Subcutaneous abdominal adipose tissue (tissue), 5 donors: ENCODE results near the gene COL6A1.
"Not testable (repeated sequence)": the region's sequence is repeated elsewhere in the genome, so short reads cannot be mapped to it uniquely, and the experiment has no call there.

Experiments
- H3K27ac ChIP-seq: one replicate; pipeline ENCODE4 v1.7.0; 2013; ENCODE audit warnings: low read depth, mild to moderate bottlenecking, inconsistent platforms, low read length, moderate library complexity
- H3K27me3 ChIP-seq, 5 donors: one replicate each; pipeline ENCODE4 v1.7.0; 2013; ENCODE audit warnings: low read length in 5 of 5, inconsistent platforms in 1 of 5; ENCODE audit not compliant: control insufficient read depth in 5 of 5, insufficient read depth in 4 of 5
- H3K36me3 ChIP-seq, 5 donors: one replicate each; pipeline ENCODE4 v1.7.0; 2013; ENCODE audit warnings: low read length in 5 of 5; ENCODE audit not compliant: control insufficient read depth in 5 of 5, insufficient read depth in 5 of 5
- H3K4me1 ChIP-seq, 5 donors: one replicate each; pipeline ENCODE4 v1.7.0; 2013; ENCODE audit warnings: low read length in 5 of 5, mild to moderate bottlenecking in 3 of 5, moderate library complexity in 1 of 5; ENCODE audit not compliant: control insufficient read depth in 5 of 5, insufficient read depth in 5 of 5
- H3K4me3 ChIP-seq, 5 donors: one replicate each; pipeline ENCODE4 v1.7.0; 2013; ENCODE audit warnings: low read length in 5 of 5, low read depth in 1 of 5
- H3K9ac ChIP-seq, 5 donors: one replicate each; pipeline ENCODE4 v1.7.0; 2013; ENCODE audit warnings: low read length in 5 of 5, mild to moderate bottlenecking in 4 of 5, moderate library complexity in 3 of 5
- H3K9me3 ChIP-seq, 5 donors: one replicate each; pipeline ENCODE4 v1.7.0; 2013; ENCODE audit warnings: low read length in 5 of 5; ENCODE audit not compliant: control insufficient read depth in 5 of 5
- donor health status: healthy.
- donor health status: healthy.
- donor health status: healthy.
- donor health status: healthy.
- donor health status: healthy.

COL6A1 gene

DNA sequence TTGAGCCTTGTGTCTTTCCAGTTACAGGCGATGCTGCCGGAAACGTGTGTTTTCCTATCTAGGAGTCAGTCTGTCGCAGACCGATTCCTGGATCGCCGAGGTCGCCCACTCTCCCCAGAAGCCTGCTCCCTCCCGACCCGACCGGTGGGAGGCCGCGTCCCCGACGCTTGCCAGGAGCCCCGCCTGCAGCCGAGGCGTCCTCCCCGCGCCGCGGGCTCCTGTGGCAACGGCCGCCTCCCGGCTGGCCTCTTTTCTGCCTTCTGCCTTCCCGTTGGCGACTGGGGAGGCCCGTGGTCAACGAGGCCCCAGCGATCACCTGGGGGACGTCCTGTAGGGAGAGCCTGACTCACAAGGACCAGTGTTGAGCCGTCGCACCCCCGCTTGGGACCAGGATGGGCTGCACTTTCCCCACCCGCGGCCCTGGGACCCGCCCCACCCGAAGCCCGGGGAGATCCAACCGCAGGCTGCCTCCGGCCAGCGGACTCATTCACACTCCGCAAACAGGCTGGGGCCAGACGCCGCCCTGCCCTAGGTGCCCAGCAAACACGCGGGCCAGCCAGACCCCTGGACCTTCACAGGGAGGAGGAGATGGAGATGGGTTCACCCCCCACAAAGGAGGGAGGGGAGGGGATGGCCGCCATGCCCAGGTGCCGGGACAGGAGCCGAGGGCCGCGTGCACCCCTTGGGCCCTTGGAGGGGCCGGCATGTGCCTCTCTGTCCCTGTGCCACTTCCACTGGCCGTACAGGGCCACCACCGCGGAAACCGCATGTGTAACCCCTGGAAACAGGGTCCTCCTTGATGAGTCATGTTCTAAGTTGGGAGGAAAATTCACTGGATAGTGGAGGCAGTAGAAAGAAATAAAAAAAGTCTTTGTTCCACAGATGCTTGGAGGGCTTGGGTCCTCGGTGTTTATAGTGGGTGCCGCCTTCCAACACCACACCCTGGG is 7.2 kb upstream of the COL6A1 start:
- peaks cover 7 to 56% (median 54%) of the 10 kb centered on the region in 5 donors for H3K4me1 ChIP-seq
- H3K9me3 ChIP-seq = no peaks in the 10 kb centered on the region
- peak overlapping the region; percentile 76 for H3K27ac ChIP-seq
- no peaks in the 10 kb centered on the region for H3K36me3 ChIP-seq
- H3K27me3 ChIP-seq = peaks cover 0 to 9% (median 3%) of the 10 kb centered on the region in 5 donors
- H3K4me3 ChIP-seq = peak overlapping the region in 4 of 5 donors; percentile 61 to 76 (median 66)
- peak overlapping the region in 4 of 5 donors; percentile 68 to 82 (median 78) for H3K9ac ChIP-seq

DNA sequence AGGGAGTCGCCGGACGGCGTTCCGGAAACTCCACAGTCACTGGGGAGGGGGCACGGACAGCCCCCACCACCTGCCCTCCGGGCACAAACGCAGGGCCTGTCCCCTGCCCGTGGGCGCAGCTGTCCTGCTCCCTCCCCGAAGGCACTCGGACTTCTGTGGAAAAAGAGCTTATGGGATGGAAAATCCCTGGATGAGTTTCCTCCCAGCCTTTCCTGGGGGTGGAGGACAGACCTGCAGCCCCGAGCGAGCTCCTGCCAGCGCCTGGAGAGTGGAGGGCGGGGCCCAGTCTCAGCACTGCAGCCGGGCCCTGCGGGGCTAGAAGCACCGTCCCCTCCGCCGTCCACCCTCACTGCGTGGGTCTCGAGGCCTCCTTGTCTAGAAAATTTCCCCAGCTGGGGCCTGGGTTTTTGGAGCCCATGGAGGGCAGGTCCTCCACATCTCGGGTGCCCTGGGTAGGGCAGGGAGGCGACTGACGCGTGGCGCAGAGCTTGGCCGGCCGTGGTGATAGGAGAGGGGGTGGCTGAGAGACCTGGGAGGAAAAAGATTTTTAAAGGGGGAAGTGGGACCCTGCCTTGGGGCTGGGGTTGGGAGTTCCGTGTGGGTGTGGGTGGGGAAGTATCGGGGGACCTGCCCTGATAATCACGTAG is 6.4 kb upstream of the COL6A1 start:
- Histone ChIP-seq H3K9ac (peak overlapping the region in 2 of 5 donors; percentile 81 to 82), H3K27me3 (peaks cover 0 to 12% (median 3%) of the 10 kb centered on the region in 5 donors), H3K27ac (peak overlapping the region; percentile 76), H3K36me3 (no peaks in the 10 kb centered on the region), H3K4me3 (peak overlapping the region in 2 of 5 donors; percentile 66), H3K4me1 (peaks cover 7 to 56% (median 54%) of the 10 kb centered on the region in 5 donors), H3K9me3 (no peaks in the 10 kb centered on the region)

- not testable (repeated sequence) for H3K9me3 ChIP-seq, H3K4me3 ChIP-seq, H3K27ac ChIP-seq, H3K36me3 ChIP-seq, H3K9ac ChIP-seq
- peaks cover 0 to 12% (median 3%) of the 10 kb centered on the region in 5 donors for H3K27me3 ChIP-seq
- peaks cover 10 to 53% (median 50%) of the 10 kb centered on the region in 5 donors for H3K4me1 ChIP-seq
Observed at GRCh38 chr21:45975667-45976409, 5.7 kb upstream of the COL6A1 start.

DNA sequence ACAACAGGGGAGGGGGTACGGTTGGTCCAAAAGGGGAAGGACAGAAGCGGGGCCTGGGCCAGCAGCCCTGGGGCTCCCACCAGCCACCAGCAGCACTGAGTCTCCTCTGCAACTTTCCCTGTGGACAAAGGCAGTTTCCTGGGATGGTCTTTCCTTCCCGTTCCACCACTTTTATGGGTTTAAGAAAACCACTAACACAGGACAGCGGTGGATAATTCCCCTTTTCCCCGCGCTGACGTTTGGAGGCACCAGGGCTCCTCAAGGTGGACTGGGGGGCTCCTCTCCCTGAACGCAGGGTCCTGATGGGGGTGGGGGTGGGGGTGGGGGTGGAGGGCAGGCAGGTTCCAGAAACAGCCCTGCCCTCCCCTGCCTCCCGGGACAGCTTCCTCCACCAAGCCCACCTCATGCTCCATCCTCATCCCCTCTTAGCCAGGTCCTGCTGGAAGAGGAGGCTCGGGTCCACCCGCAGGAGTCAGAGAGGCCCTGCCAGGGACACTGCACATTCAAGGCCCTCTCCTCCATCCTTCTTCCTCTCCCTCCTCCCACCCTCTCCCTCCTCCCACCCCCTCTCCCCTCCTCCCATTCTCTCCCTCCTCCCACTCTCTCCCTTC is 4.8 kb upstream of the COL6A1 start:
- Histone ChIP-seq H3K27me3 (peaks cover 0 to 12% (median 3%) of the 10 kb centered on the region in 5 donors), H3K27ac (no peak overlapping the region), H3K4me3 (no peak overlapping the region), H3K36me3 (no peaks in the 10 kb centered on the region), H3K4me1 (peaks cover 11 to 52% (median 45%) of the 10 kb centered on the region in 5 donors), H3K9me3 (no peaks in the 10 kb centered on the region), H3K9ac (no peak overlapping the region)

GRCh38 chr21:45977396-45977795 is 4.2 kb upstream of the COL6A1 start:
- Histone ChIP-seq H3K9ac (no peak overlapping the region), H3K9me3 (no peaks in the 10 kb centered on the region), H3K27me3 (peaks cover 0 to 12% (median 3%) of the 10 kb centered on the region in 5 donors), H3K4me1 (peaks cover 11 to 52% (median 45%) of the 10 kb centered on the region in 5 donors), H3K4me3 (no peak overlapping the region), H3K27ac (no peak overlapping the region), H3K36me3 (no peaks in the 10 kb centered on the region)

- peaks cover 0 to 11% (median 3%) of the 10 kb centered on the region in 5 donors for H3K27me3 ChIP-seq
- H3K4me3 ChIP-seq = no peak overlapping the region
- H3K9ac ChIP-seq = no peak overlapping the region
- no peaks in the 10 kb centered on the region for H3K9me3 ChIP-seq
- H3K36me3 ChIP-seq = peaks cover 0 to 4% (median 2%) of the 10 kb centered on the region in 5 donors
- H3K27ac ChIP-seq = no peak overlapping the region
- H3K4me1 ChIP-seq = peaks cover 11 to 51% (median 45%) of the 10 kb centered on the region in 5 donors
Observed at GRCh38 chr21:45979141-45979631, 2.4 kb upstream of the COL6A1 start.

- H3K9me3 ChIP-seq = no peaks in the 10 kb centered on the region
- no peak overlapping the region for H3K9ac ChIP-seq
- H3K27ac ChIP-seq = no peak overlapping the region
- H3K36me3 ChIP-seq = peaks cover 0 to 8% (median 6%) of the 10 kb centered on the region in 5 donors
- H3K4me1 ChIP-seq = peaks cover 11 to 51% (median 45%) of the 10 kb centered on the region in 5 donors
- H3K4me3 ChIP-seq = no peak overlapping the region
- peaks cover 0 to 9% (median 1%) of the 10 kb centered on the region in 5 donors for H3K27me3 ChIP-seq
Observed at GRCh38 chr21:45979651-45980050, 1.9 kb upstream of the COL6A1 start.

GRCh38 chr21:45980271-45980670 is 1.3 kb upstream of the COL6A1 start:
- H3K27me3 ChIP-seq = peaks cover 0 to 5% (median 0%) of the 10 kb centered on the region in 5 donors
- peak overlapping the region in 1 of 5 donors; percentile 89 for H3K9ac ChIP-seq
- H3K27ac ChIP-seq = peak overlapping the region; percentile 92

GRCh38 chr21:45980697-45981096 is 873 bp upstream of the COL6A1 start:
- peak overlapping the region; percentile 92 for H3K27ac ChIP-seq
- no peaks in the 10 kb centered on the region for H3K9me3 ChIP-seq
- H3K27me3 ChIP-seq = peaks cover 0 to 5% (median 0%) of the 10 kb centered on the region in 5 donors
- H3K9ac ChIP-seq = peak overlapping the region; percentile 52 to 94 (median 74)
- H3K36me3 ChIP-seq = peaks cover 0 to 18% (median 16%) of the 10 kb centered on the region in 5 donors
- peaks cover 9 to 54% (median 44%) of the 10 kb centered on the region in 5 donors for H3K4me1 ChIP-seq
- H3K4me3 ChIP-seq = peak overlapping the region; percentile 52 to 77 (median 62)

More at GRCh38 chr21:45980271-45980670, 1.3 kb upstream of the COL6A1 start:
- peaks cover 9 to 51% (median 43%) of the 10 kb centered on the region in 5 donors for H3K4me1 ChIP-seq
- H3K9me3 ChIP-seq = no peaks in the 10 kb centered on the region
- no peak overlapping the region for H3K4me3 ChIP-seq
- peaks cover 0 to 14% (median 12%) of the 10 kb centered on the region in 5 donors for H3K36me3 ChIP-seq
